Spleen (tissue), 11 donors: ENCODE results near the gene MXD3. TPM values are rescaled to one million over a fixed set of nuclear protein-coding genes. Genes with fewer than 3 reads are reported as not detected.

ENCODE experiments used
- DNase-seq: peaks from one replicate; pipeline ENCODE4 v3.0.0-alpha.2; 2020
- H3K27ac ChIP-seq, 8 donors: fragments of 200-600 bp; sonication (generic) in 7 of 8; 1 replicate in 4 of 8; 2 replicates in 4 of 8; pipeline versions ENCODE4 v1.5.0 to v1.8.0; 2016 to 2021; ENCODE audit warnings: inconsistent platforms in 4 of 8, mild to moderate bottlenecking in 4 of 8, moderate library complexity in 1 of 8
- H3K27me3 ChIP-seq, 7 donors: fragments of 200-600 bp; sonication (generic) in 6 of 7; replicated peaks in 1 of 7; 1 replicate in 4 of 7; 2 replicates in 3 of 7; pipeline versions ENCODE4 v1.5.0 to v1.8.0; 2016 to 2021; ENCODE audit warnings: inconsistent platforms in 3 of 7, mild to moderate bottlenecking in 1 of 7
- H3K36me3 ChIP-seq, 6 donors: fragments of 200-600 bp; sonication (generic) in 5 of 6; 1 replicate in 4 of 6; 2 replicates in 2 of 6; pipeline versions ENCODE4 v1.5.0 to v1.8.0; 2016 to 2021; ENCODE audit warnings: inconsistent platforms in 2 of 6
- H3K4me1 ChIP-seq, 6 donors: fragments of 200-600 bp; sonication (generic) in 5 of 6; 1 replicate in 3 of 6; 2 replicates in 3 of 6; pipeline versions ENCODE4 v1.5.0 to v1.8.0; 2016 to 2021; ENCODE audit warnings: inconsistent platforms in 3 of 6
- H3K4me3 ChIP-seq, 8 donors: fragments of 200-600 bp; sonication (generic) in 7 of 8; 1 replicate in 4 of 8; 2 replicates in 4 of 8; pipeline versions ENCODE4 v1.5.0 to v1.8.0; 2016 to 2021; ENCODE audit warnings: inconsistent platforms in 4 of 8, mild to moderate bottlenecking in 4 of 8, moderate library complexity in 2 of 8
- H3K9me3 ChIP-seq, 8 donors: fragments of 200-600 bp; sonication (generic) in 7 of 8; 1 replicate in 4 of 8; 2 replicates in 4 of 8; pipeline versions ENCODE4 v1.5.0 to v1.8.0; 2016 to 2021; ENCODE audit warnings: inconsistent platforms in 4 of 8
- POLR2A ChIP-seq, 3 donors: fragments of 450-650 bp; IDR thresholded peaks; one replicate each; pipeline ENCODE4 v1.5.1; 2017; ENCODE audit warnings: antibody characterized with exemption in 3 of 3, mild to moderate bottlenecking in 1 of 3
- POLR2AphosphoS5 ChIP-seq, 3 donors: sonication (generic); formaldehyde crosslinking; IDR thresholded peaks; one replicate each; pipeline ENCODE4 v1.5.1; 2017; ENCODE audit warnings: antibody characterized with exemption in 3 of 3
- WGBS, 5 donors: extraction: QIAGEN DNeasy Blood & Tissue Kit in 3 of 5; methylation state at CpG; one replicate each; pipeline versions ENCODE4 v1.1.5 to v1.1.7; 2013 to 2018; 5-methylcytosine and 5-hydroxymethylcytosine counted together
- intact Hi-C: fragments of 100-400 bp; cut with DNase I; formaldehyde crosslinking; loops from one replicate; pipeline ENCODE4 v1.15.0; 2023; ENCODE audit warnings: low total_unique reads
- polyA plus RNA-seq, 3 donors: library from polyadenylated mRNA; stranded (reverse); fragments of 200-250 nt; gene quantifications; one replicate each; pipeline ENCODE4 v1.2.1, GENCODE V29; 2013
- total RNA-seq, 7 donors: library from RNA; depleted of rRNA in 3 of 7; stranded (reverse); fragments of >200 nt in 3 of 7; fragmentation: NEBNext Ultra II Directional in 4 of 7; extraction: Animal tissue kit (Norgen Biotek cat#: 25700) in 4 of 7; gene quantifications; one replicate each; pipeline versions ENCODE4 v1.1.0 to v1.2.1, GENCODE V29; 2016 to 2021
- TF ChIP-seq, protein P1 (sequence below), 11 experiments: fragments of 200-600 bp in 7 of 11; fragments of 450-650 bp in 4 of 11; sonication (generic) in 4 of 11; IDR thresholded peaks in 8 of 11; conservative IDR thresholded peaks in 3 of 11; 1 replicate in 7 of 11; 2 replicates in 4 of 11; pipeline versions ENCODE4 v1.4.0 to v1.8.0; 2016 to 2021; ENCODE audit warnings: antibody characterized with exemption in 11 of 11, inconsistent platforms in 4 of 11, mild to moderate bottlenecking in 1 of 11
- donor health status: healthy with polysubstance abuse.
- donor health status: DM: no; HTN: no; CAD: no; lungs with moderate emphysema.
- donor health status: DM: no; HTN: no; CAD: no.
- donor health status: Bipolar disorder and iron deficiency.
- donor health status: healthy.
- donor health status: DM: no; HTN: no; CAD: no.
- donor health status: DM: yes; HTN: yes; CAD: no.

Gene MXD3
- total and polyA plus RNA-seq, 10 donors: 19.3 to 80.7 (median 26.4) TPM

DNA sequence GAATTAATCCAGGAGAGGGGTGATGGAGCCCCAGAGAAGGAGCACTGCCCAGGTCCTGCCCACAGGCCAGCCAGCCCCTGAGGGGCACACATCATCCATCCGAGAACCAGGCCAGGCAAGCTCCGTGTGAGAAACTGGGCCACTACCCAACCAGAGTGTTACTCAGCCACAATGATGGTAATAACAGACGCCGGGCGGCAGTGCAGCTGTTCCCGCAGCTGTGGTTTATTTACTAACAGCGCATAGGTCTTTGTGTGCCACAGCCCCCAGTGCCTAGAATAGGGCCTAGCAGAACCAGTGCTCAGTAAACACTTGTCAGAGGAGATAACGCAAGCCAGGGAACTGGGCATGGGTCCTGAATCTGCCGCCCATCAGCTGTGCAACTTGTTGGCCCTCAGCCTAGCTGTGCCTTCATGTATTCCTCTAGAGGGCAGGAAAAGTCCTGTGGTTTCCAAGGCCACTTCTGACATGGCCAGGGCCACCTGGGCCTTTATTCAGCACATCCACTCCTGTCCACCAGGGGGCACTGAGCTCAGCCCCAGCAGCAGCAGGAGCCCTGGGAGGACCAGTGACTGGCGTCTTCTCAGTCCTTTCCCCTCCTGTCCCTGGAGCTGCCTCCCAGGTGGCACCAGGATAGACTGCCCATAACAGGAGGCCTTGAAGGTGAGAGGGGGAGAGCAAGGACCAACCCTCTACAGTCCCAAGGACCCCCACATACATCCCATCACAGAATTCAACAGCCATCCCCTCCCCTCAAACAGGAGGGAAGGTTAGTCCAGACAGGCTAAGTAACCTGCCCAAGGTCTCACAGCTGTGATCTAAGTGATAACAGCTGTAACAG is 2.1 kb downstream of the MXD3 start:
- intact Hi-C loops: loop anchor here (10.0 kb wide), 3 partner anchors 55 to 195 kb away; no protein-coding TSS in a partner anchor
- DNase-seq: peak; percentile 92
- TF ChIP-seq, protein P1, sequence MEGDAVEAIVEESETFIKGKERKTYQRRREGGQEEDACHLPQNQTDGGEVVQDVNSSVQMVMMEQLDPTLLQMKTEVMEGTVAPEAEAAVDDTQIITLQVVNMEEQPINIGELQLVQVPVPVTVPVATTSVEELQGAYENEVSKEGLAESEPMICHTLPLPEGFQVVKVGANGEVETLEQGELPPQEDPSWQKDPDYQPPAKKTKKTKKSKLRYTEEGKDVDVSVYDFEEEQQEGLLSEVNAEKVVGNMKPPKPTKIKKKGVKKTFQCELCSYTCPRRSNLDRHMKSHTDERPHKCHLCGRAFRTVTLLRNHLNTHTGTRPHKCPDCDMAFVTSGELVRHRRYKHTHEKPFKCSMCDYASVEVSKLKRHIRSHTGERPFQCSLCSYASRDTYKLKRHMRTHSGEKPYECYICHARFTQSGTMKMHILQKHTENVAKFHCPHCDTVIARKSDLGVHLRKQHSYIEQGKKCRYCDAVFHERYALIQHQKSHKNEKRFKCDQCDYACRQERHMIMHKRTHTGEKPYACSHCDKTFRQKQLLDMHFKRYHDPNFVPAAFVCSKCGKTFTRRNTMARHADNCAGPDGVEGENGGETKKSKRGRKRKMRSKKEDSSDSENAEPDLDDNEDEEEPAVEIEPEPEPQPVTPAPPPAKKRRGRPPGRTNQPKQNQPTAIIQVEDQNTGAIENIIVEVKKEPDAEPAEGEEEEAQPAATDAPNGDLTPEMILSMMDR (IDR thresholded peaks at IDR 0.05 in 8 of 11, conservative IDR thresholded peaks at IDR 0.05 in 3 of 11): peak; percentile 73 to 93 (median 83)
- TF ChIP-seq POLR2AphosphoS5 (IDR thresholded peaks at IDR 0.05): peak; percentile 42 to 49 (median 45)
- TF ChIP-seq POLR2A (IDR thresholded peaks at IDR 0.05): no peak
- H3K9me3 ChIP-seq: no peaks in the 10 kb centered on the region
- H3K27ac ChIP-seq: peak overlapping the region in 7 of 8 donors; percentile 21 to 94 (median 90)
- H3K4me3 ChIP-seq: peak overlapping the region in 2 of 8 donors; percentile 5 to 89
- peaks cover 0 to 45% (median 26%) of the 10 kb centered on the region in 6 donors for H3K36me3 ChIP-seq
- no peaks in the 10 kb centered on the region for H3K27me3 ChIP-seq
- WGBS, 5 donors: 51 to 72% (median 53%) methylated on average over 10 of the region's 10 CpGs
- H3K4me1 ChIP-seq: peaks cover 47 to 100% (median 90%) of the 10 kb centered on the region in 6 donors

DNA sequence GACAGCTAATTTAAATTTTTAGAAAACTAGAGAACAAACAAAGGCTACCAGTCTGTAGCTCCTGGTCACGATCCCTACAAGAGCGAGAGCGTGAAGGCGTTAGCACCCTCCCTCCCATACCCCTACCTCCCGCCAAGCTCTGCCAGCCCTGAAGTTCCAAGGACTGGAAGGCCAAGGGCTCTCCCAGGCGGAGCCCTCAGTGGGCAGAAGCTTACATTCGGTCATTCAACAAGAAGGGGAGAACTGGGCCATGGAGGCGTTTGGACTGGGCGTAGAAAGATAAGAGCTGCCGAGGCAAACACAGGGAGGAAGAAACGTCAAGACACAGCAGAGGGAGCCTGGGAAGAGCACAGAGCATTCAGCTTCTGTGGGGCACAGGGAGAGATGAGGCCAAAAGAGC is 3.0 kb downstream of the MXD3 start:
- DNase-seq: no peak
- H3K27ac ChIP-seq: peak overlapping the region in 7 of 8 donors; percentile 21 to 94 (median 91)
- WGBS, 5 donors: 82 to 90% (median 86%) methylated on average over 11 of the region's 11 CpGs
- TF ChIP-seq, protein P1 (IDR thresholded peaks at IDR 0.05 in 8 of 11, conservative IDR thresholded peaks at IDR 0.05 in 3 of 11): no peak
- TF ChIP-seq POLR2A (IDR thresholded peaks at IDR 0.05) (no peak), POLR2AphosphoS5 (IDR thresholded peaks at IDR 0.05) (no peak)
- H3K9me3 ChIP-seq: no peaks in the 10 kb centered on the region
- H3K36me3 ChIP-seq: peaks cover 0 to 45% (median 26%) of the 10 kb centered on the region in 6 donors
- peaks cover 50 to 99% (median 92%) of the 10 kb centered on the region in 6 donors for H3K4me1 ChIP-seq
- peak overlapping the region in 1 of 8 donors; percentile 89 for H3K4me3 ChIP-seq
- intact Hi-C loops: loop anchor here (10.0 kb wide), 1 partner anchor 194 kb away; no protein-coding TSS in a partner anchor
- H3K27me3 ChIP-seq: no peaks in the 10 kb centered on the region

DNA sequence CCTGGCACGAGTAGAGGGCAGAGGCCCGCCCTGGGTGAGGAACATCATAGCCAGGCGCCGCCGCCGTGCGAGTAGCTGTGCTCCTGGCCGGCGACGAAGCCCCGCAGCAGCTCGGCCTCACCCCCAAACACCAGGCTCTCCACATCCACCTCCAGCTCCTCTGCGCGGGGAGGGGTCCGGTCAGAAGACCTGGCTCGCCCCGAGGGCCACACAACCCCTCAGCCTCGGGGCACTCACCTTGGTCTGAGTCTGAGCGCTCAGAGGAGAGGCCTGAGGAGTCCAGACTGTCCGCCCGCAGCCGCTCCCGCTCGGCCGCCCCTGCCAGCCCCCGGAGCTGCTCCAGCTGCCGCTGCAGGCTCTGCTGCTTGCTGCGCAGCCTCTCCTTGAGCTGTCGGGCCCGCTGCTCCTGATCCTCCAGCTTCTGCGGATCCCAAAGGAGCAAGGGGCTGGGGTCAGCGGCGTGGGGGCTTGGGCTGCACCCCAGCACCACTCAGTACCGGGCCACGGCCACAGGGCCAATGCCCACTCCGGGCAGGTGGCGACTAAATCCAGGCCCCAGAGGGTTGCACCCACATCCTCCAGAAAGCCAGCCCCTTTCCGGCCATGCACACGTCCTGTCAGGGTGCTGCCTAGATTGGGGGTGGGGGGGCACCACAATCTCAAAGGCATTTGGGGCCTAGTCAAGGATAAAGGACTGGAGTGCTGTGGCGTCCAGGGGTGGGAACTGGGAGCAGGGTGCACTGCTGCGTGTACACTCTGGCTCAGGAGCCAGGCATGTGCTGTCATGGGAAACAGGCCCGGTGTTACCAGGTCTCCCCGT is 3.9 kb downstream of the MXD3 start:
- TF ChIP-seq POLR2AphosphoS5 (IDR thresholded peaks at IDR 0.05): peak; percentile 49 to 81 (median 57)
- TF ChIP-seq, protein P1 (IDR thresholded peaks at IDR 0.05 in 8 of 11, conservative IDR thresholded peaks at IDR 0.05 in 3 of 11): no peak
- TF ChIP-seq POLR2A (IDR thresholded peaks at IDR 0.05): no peak
- peak; percentile 91 for DNase-seq
- Histone ChIP-seq H3K27me3 (no peaks in the 10 kb centered on the region), H3K9me3 (no peaks in the 10 kb centered on the region), H3K4me1 (peaks cover 47 to 95% (median 91%) of the 10 kb centered on the region in 6 donors), H3K4me3 (peak overlapping the region in 6 of 8 donors; percentile 18 to 97 (median 68)), H3K36me3 (peaks cover 0 to 45% (median 26%) of the 10 kb centered on the region in 6 donors), H3K27ac (peak overlapping the region; percentile 36 to 94 (median 91))
- intact Hi-C loops: loop anchor here (10.0 kb wide), 1 partner anchor 193 kb away; no protein-coding TSS in a partner anchor
- WGBS, 5 donors: 57 to 83% (median 68%) methylated on average over 21 to 43 of the region's 43 CpGs
